Stimulated activated naive CD8-positive, alpha-beta T cell treated with anti-CD3 and anti-CD28 coated beads, Interleukin-15, Interleukin-2, amounts not matched to agents 100 U/mL and 50 U/mL, for 24 hours (primary cell): ENCODE data around the gene SCARB1.

Experiments
- ATAC-seq: fragments of 150-1000 bp; cut with Tn5 transposase; one replicate; pipeline ENCODE4 v1.10.0; 2021
- DNase-seq: peaks from one replicate; pipeline ENCODE4 v3.0.0; 2021

Gene SCARB1

GRCh38 chr12:124864326-124864752 lies 675 bp upstream of the SCARB1 start:
- DNase-seq (no peak), ATAC-seq (no peak)

- ATAC-seq, result peak; percentile 17
- peak; percentile 40 for DNase-seq
Observed at GRCh38 chr12:124862768-124863415, 772 bp downstream of the SCARB1 start.

GRCh38 chr12:124861898-124862676 lies 1.6 kb downstream of the SCARB1 start:
- no peak for DNase-seq
- no peak for ATAC-seq

- no peak for DNase-seq
- ATAC-seq, result no peak
Observed at GRCh38 chr12:124861492-124861891, 2.2 kb downstream of the SCARB1 start.

GRCh38 chr12:124857921-124858461 lies 5.7 kb downstream of the SCARB1 start:
- ATAC-seq (no peak), DNase-seq (no peak)

GRCh38 chr12:124856842-124857178 lies 6.9 kb downstream of the SCARB1 start:
- no peak for ATAC-seq
- no peak for DNase-seq

GRCh38 chr12:124856132-124856841 lies 7.4 kb downstream of the SCARB1 start:
- ATAC-seq (no peak), DNase-seq (no peak)

- ATAC-seq, result no peak
Observed at GRCh38 chr12:124855275-124855957, 8.2 kb downstream of the SCARB1 start.

GRCh38 chr12:124854637-124855184 lies 9.0 kb downstream of the SCARB1 start:
- no peak for ATAC-seq
- no peak for DNase-seq

More at GRCh38 chr12:124855275-124855957, 8.2 kb downstream of the SCARB1 start:
- no peak for DNase-seq

- no peak for DNase-seq
- ATAC-seq, result no peak
Observed at GRCh38 chr12:124853781-124854636, 9.7 kb downstream of the SCARB1 start.

GRCh38 chr12:124852911-124853427 lies 10.7 kb downstream of the SCARB1 start:
- no peak for DNase-seq
- ATAC-seq, result no peak

GRCh38 chr12:124852329-124852831 lies 11.3 kb downstream of the SCARB1 start:
- DNase-seq (no peak), ATAC-seq (no peak)

GRCh38 chr12:124851342-124851741 lies 12.3 kb downstream of the SCARB1 start:
- DNase-seq (no peak), ATAC-seq (no peak)

GRCh38 chr12:124849382-124849781 lies 14.3 kb downstream of the SCARB1 start:
- ATAC-seq, result no peak
- DNase-seq, result no peak

- no peak for ATAC-seq
- no peak for DNase-seq
Observed at GRCh38 chr12:124848621-124849380, 14.9 kb downstream of the SCARB1 start.

GRCh38 chr12:124847113-124848074 lies 16.3 kb downstream of the SCARB1 start:
- DNase-seq, result no peak
- ATAC-seq, result no peak

- DNase-seq (no peak), ATAC-seq (no peak)
Observed at GRCh38 chr12:124844411-124845397, 19.0 kb downstream of the SCARB1 start.
